AG04450 (cell line): ENCODE data around the gene ABI3BP. TPM values are rescaled to one million over a fixed set of nuclear protein-coding genes. Genes with fewer than 3 reads are reported as not detected.

Experiments
- CTCF ChIA-PET: fragments of 300-600, 350-600 bp; formaldehyde crosslinking; extraction: SDS; loops from one replicate; lab custom pipeline; 2022; ENCODE audit warnings: antibody characterized with exemption, inconsistent platforms; lab: Charles Lee
- POLR2A ChIA-PET: fragments of 350-600 bp; formaldehyde crosslinking; extraction: SDS; loops from one replicate; lab custom pipeline; 2021; ENCODE audit warnings: antibody characterized with exemption, inconsistent platforms; lab: Yijun Ruan, JAX
- DNase-seq: peaks from one replicate; pipeline ENCODE4 v3.0.0-alpha.2; 2011; ENCODE audit warnings: low read depth, low spot score
- H3K27ac ChIP-seq: one replicate; pipeline ENCODE4 v1.5.1; 2012; ENCODE audit warnings: low read depth, low read length, control low read depth
- H3K27me3 ChIP-seq: one replicate; pipeline ENCODE4 v1.6.0; 2012; ENCODE audit warnings: low read length; ENCODE audit not compliant: control insufficient read depth, insufficient read depth
- H3K4me3 ChIP-seq: 2 replicates; pipeline ENCODE4 v1.5.1; 2011; ENCODE audit warnings: mild to moderate bottlenecking, low read depth, low read length, control low read depth
- H3K9me3 ChIP-seq: 2 replicates; pipeline ENCODE4 v1.5.1; 2012; ENCODE audit warnings: low read length; ENCODE audit not compliant: control insufficient read depth, insufficient read depth
- CTCF ChIP-seq: IDR thresholded peaks from 2 replicates; pipeline ENCODE4 v1.5.1; 2011; ENCODE audit warnings: low read depth, low read length, control low read depth, inconsistent platforms
- polyA plus RNA-seq: library from polyadenylated mRNA; depleted of rRNA; stranded (reverse); fragments of >200 nt; gene quantifications from 2 replicates; pipeline ENCODE4 v1.2.3, GENCODE V29; 2011

Gene ABI3BP
- polyA plus RNA-seq, 1 experiment = 5.3 TPM

GRCh38 chr3:100717637-100718487 lies 275.4 kb downstream of the ABI3BP start:
- Histone ChIP-seq H3K27me3 (no peaks in the 10 kb centered on the region), H3K4me3 (no peak overlapping the region), H3K9me3 (no peaks in the 10 kb centered on the region; the same call in 1 of the 2 replicates), H3K27ac (no peak overlapping the region)
- TF ChIP-seq CTCF = no peak
- POLR2A ChIA-PET = no interaction called here
- CTCF ChIA-PET = interaction anchor here (0.6 to 0.7 kb wide), 3 partner anchors 68 to 847 kb away, joined by 5 to 7 read pairs (median 6); no protein-coding TSS in a partner anchor
- DNase-seq = no peak

- no peak for TF ChIP-seq CTCF
- no peak overlapping the region for H3K27ac ChIP-seq
- POLR2A ChIA-PET = no interaction called here
- H3K9me3 ChIP-seq = no peaks in the 10 kb centered on the region; the same call in 1 of the 2 replicates
- DNase-seq = no peak
- no peaks in the 10 kb centered on the region for H3K27me3 ChIP-seq
- H3K4me3 ChIP-seq = no peak overlapping the region
- CTCF ChIA-PET = no interaction called here
Measured at GRCh38 chr3:100717063-100717462, 276.2 kb downstream of the ABI3BP start.

- H3K27ac ChIP-seq = no peak overlapping the region
- no peaks in the 10 kb centered on the region for H3K27me3 ChIP-seq
- H3K4me3 ChIP-seq = no peak overlapping the region
- H3K9me3 ChIP-seq = no peaks in the 10 kb centered on the region
- DNase-seq = no peak
- ChIA-PET POLR2A (interaction anchor here (0.7 kb wide), 1 partner anchor 140 kb away, joined by 4 read pairs; no protein-coding TSS in a partner anchor), CTCF (interaction anchor here (0.7 to 2.0 kb wide), 3 partner anchors 22 to 252 kb away, joined by 3 to 15 read pairs (median 5); no protein-coding TSS in a partner anchor)
- TF ChIP-seq CTCF = no peak
Measured at GRCh38 chr3:100715176-100715575, 278.0 kb downstream of the ABI3BP start.

GRCh38 chr3:100710261-100710968 lies 282.8 kb downstream of the ABI3BP start:
- Histone ChIP-seq H3K4me3 (peak overlapping the region; percentile 87), H3K9me3 (no peaks in the 10 kb centered on the region; the same call in 1 of the 2 replicates), H3K27ac (peak overlapping the region; percentile 80), H3K27me3 (no peaks in the 10 kb centered on the region)
- peak; percentile 61 for TF ChIP-seq CTCF
- ChIA-PET POLR2A (interaction anchor here (0.5 to 1.0 kb wide), 3 partner anchors 9 to 389 kb away, joined by 3 to 4 read pairs (median 3); partner anchors contain the start of gene TMEM45A), CTCF (interaction anchor here (0.5 to 3.6 kb wide), 6 partner anchors 13 to 770 kb away, joined by 3 to 28 read pairs (median 4); no protein-coding TSS in a partner anchor)
- DNase-seq = no peak
